A549 treated with AZD9567 at 1 μM for 4 hours (cell line): ENCODE measurements around the gene KRT5. TPM values are rescaled to one million over a fixed set of nuclear protein-coding genes. Genes with fewer than 3 reads are reported as not detected.

ENCODE experiments used
- total RNA-seq: library from RNA; stranded (reverse); fragments of 200-300 nt; extraction: Qiagen RNA extraction; gene quantifications from 5 replicates; pipeline ENCODE4 v1.2.3, GENCODE V29; 2022; ENCODE audit not compliant: insufficient read depth

The KRT5 gene
- 0.23 to 0.63 TPM (median 0.34 TPM) in 4 of 5 replicates, not detected in the other for total RNA-seq

DNA sequence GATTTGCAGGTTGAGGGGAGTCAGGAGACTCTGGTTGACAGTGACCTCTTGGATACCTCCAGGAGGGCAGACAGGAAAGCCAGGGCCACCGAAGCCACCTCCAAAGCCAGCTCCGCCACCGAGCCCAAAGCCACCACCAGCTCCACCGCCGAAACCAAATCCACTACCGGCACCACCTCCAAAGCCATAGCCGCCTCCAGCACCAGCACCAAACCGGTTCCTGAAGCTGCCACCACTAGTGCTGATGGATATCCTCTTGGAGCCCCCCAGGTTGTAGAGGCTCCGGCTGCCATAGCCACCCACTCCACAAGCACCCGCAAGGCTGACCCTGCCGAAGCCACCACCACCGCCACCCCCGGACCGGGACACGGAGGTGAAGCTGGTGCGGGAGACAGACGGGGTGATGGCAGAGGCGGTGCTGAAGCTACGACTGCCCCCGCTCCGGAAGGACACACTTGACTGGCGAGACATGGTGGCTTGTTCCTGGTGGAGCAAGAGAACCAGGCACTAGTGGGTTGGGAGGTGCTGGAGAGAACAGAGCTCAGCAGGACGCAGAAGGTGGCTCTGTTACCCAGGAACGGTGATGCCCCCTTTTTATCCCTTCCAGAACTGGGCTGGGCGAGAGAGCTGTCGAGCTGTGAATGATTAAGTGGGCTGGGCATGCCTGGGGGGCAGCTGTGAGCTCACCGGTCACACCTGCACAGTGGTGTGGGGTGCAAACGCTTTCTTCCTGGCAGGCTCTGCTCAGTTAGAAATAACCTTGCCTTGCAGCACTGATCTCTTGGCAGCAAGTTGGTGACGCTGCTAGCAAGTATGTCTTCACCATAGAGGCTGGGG is at the start of gene KRT5:
TSS of gene KRT5 (minus strand) at position 569 of the 837 bp plus-strand sequence. CDS start at position 471, 98 bp downstream.

DNA sequence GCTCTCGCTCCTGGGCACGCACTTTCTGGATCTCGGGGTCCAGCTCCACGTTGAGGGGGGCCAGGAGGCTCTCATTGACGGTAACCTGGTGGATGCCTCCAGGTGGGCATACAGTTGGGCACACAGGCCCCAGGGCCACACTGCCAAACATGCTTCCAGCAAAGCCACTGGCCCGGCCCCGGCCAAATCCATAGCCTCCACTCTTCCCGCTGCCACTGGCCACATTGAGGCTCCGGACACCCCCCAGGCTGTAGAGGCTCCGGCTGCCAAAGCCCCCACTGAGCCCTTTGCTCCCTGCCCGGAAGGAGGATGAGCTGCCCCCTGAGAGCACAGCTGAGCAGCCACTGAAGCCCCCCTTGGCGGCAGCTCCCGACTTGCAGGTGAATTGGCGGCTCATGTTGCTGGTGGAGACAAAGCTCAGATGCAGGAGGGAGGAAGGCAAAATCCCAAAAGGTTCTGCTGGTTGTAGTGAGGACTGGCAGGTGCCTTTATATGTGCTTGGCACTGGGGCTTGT is 32.5 kb upstream of the KRT5 start, which contains the start of gene KRT71:
TSS of gene KRT71 (minus strand) at position 465 of the 515 bp plus-strand sequence. CDS start at position 397, 68 bp downstream.

DNA sequence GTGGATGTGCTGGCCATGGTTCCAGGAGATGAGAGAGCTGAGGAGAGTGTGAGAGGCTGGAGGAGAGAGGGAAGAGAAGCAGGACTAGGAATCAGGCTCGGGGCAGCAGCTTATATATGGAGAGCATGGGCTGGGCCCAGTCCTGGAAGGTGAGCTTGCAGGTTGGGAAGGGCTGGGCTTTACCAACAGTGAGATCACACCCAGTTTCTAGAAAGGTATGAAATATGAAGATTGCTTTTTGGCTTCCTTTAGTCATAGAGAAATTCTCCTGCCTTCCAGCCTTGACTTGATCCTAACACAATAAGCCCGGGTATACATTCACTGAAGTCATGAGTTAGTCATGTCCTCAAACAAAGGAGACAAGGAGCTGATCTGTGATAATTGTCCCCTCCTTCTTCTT is 27.0 kb downstream of the KRT5 start, which contains the start of gene KRT6A:
TSS of gene KRT6A (minus strand) at position 86 of the 400 bp plus-strand sequence. CDS start at position 17, 69 bp downstream.

DNA sequence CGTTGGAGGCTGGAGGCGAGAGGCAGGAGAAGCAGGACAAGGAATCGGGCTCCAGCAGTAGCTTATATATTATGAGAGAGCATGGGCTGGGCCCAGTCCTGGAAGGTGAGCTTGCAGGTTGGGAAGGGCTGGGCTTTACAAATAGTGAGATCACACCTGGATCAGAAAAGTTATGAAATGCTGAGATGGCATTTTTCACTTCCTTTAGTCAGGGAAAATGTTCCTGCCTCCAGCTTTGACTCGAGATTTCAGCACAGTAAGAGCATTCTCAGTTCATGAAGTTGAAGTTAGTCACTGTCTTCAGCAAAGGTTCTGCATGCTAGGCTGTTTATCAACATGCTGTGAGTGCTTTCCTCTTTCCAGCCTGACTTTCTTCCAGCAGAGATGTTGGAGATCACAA is 46.4 kb downstream of the KRT5 start, which contains the start of gene KRT6C:
TSS of gene KRT6C (minus strand) at position 38 of the 400 bp plus-strand sequence. CDS start 68 bp downstream, outside the sequence.

Other genes starting within 250 kb of the KRT5 start
- gene KRT86, start 245.7 kb downstream of the KRT5 start, total RNA-seq, result 29.8 to 51.0 TPM (median 47.4 TPM) in 5 replicates
- gene KRT81, start 228.9 kb downstream of the KRT5 start, total RNA-seq, result 3,123 to 4,150 TPM (median 3,993 TPM) in 5 replicates
- gene KRT83, start 199.0 kb downstream of the KRT5 start, total RNA-seq, result 6.0 to 6.6 TPM (median 6.4 TPM) in 5 replicates
- 0.05 TPM in 1 of 5 replicates, not detected in the others for gene KRT85, start 152.9 kb downstream of the KRT5 start, total RNA-seq
- not detected in 5 replicates for gene KRT84, start 134.7 kb downstream of the KRT5 start, total RNA-seq
- not detected in 5 replicates for gene KRT82, start 114.1 kb downstream of the KRT5 start, total RNA-seq
- 0.07 to 0.20 TPM (median 0.14 TPM) in 4 of 5 replicates, not detected in the other for gene KRT75, start 86.0 kb downstream of the KRT5 start, total RNA-seq
- 0.03 TPM in 1 of 5 replicates, not detected in the others for gene KRT6B, start 68.2 kb downstream of the KRT5 start, total RNA-seq
- gene KRT6C, start 46.6 kb downstream of the KRT5 start, total RNA-seq, result not detected in 5 replicates
- 5.2 to 7.8 TPM (median 6.7 TPM) in 5 replicates for gene KRT6A, start 27.1 kb downstream of the KRT5 start, total RNA-seq
- not detected in 5 replicates for gene KRT71, start 32.8 kb upstream of the KRT5 start, total RNA-seq
- gene KRT74, start 53.4 kb upstream of the KRT5 start, total RNA-seq, result not detected in 5 replicates
- gene KRT72, start 81.1 kb upstream of the KRT5 start, total RNA-seq, result not detected in 5 replicates
- not detected in 5 replicates for gene KRT73, start 98.2 kb upstream of the KRT5 start, total RNA-seq
- not detected in 5 replicates for gene KRT2, start 131.8 kb upstream of the KRT5 start, total RNA-seq
- 0.03 TPM in 1 of 5 replicates, not detected in the others for gene KRT1, start 160.0 kb upstream of the KRT5 start, total RNA-seq
- not detected in 5 replicates for gene KRT77, start 183.1 kb upstream of the KRT5 start, total RNA-seq